ENCODE results near the gene PLXDC2.

DNA sequence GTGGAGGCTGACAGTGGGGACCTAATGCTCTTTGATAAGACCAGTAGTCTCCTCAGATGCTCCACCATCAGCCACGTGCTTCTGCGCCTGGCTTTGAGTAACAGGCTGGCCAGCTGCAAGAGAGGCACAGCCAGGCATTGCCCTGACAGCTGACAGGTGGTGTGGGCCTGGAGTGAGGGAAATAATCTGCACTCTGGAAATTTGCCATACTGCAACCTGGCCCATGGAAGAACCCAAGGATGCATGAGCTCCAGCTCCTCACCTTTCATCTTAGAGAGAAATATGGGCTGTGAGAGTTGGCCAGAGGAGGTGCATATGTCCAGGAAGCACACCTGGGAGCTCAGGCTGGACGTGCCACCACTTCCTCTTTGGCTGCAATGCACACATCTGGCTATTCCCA is 118.9 kb downstream of the PLXDC2 start:
- TF ChIP-seq, protein P1, sequence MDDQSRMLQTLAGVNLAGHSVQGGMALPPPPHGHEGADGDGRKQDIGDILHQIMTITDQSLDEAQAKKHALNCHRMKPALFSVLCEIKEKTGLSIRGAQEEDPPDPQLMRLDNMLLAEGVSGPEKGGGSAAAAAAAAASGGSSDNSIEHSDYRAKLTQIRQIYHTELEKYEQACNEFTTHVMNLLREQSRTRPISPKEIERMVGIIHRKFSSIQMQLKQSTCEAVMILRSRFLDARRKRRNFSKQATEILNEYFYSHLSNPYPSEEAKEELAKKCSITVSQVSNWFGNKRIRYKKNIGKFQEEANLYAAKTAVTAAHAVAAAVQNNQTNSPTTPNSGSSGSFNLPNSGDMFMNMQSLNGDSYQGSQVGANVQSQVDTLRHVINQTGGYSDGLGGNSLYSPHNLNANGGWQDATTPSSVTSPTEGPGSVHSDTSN (IDR thresholded peaks at IDR 0.05) = no peak
- TF ChIP-seq EZH2phosphoT487 (IDR thresholded peaks at IDR 0.05; ENCODE audit: borderline replicate concordance, low read depth) = no peak
- TF ChIP-seq, protein P2, sequence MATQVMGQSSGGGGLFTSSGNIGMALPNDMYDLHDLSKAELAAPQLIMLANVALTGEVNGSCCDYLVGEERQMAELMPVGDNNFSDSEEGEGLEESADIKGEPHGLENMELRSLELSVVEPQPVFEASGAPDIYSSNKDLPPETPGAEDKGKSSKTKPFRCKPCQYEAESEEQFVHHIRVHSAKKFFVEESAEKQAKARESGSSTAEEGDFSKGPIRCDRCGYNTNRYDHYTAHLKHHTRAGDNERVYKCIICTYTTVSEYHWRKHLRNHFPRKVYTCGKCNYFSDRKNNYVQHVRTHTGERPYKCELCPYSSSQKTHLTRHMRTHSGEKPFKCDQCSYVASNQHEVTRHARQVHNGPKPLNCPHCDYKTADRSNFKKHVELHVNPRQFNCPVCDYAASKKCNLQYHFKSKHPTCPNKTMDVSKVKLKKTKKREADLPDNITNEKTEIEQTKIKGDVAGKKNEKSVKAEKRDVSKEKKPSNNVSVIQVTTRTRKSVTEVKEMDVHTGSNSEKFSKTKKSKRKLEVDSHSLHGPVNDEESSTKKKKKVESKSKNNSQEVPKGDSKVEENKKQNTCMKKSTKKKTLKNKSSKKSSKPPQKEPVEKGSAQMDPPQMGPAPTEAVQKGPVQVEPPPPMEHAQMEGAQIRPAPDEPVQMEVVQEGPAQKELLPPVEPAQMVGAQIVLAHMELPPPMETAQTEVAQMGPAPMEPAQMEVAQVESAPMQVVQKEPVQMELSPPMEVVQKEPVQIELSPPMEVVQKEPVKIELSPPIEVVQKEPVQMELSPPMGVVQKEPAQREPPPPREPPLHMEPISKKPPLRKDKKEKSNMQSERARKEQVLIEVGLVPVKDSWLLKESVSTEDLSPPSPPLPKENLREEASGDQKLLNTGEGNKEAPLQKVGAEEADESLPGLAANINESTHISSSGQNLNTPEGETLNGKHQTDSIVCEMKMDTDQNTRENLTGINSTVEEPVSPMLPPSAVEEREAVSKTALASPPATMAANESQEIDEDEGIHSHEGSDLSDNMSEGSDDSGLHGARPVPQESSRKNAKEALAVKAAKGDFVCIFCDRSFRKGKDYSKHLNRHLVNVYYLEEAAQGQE (IDR thresholded peaks at IDR 0.05; ENCODE audit: low read depth, low read length) = no peak
- TF ChIP-seq, protein P3, sequence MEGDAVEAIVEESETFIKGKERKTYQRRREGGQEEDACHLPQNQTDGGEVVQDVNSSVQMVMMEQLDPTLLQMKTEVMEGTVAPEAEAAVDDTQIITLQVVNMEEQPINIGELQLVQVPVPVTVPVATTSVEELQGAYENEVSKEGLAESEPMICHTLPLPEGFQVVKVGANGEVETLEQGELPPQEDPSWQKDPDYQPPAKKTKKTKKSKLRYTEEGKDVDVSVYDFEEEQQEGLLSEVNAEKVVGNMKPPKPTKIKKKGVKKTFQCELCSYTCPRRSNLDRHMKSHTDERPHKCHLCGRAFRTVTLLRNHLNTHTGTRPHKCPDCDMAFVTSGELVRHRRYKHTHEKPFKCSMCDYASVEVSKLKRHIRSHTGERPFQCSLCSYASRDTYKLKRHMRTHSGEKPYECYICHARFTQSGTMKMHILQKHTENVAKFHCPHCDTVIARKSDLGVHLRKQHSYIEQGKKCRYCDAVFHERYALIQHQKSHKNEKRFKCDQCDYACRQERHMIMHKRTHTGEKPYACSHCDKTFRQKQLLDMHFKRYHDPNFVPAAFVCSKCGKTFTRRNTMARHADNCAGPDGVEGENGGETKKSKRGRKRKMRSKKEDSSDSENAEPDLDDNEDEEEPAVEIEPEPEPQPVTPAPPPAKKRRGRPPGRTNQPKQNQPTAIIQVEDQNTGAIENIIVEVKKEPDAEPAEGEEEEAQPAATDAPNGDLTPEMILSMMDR (IDR thresholded peaks at IDR 0.05) = no peak

Measured in SK-N-SH (cell line).